ENCODE data around the gene SLC15A1.

DNA sequence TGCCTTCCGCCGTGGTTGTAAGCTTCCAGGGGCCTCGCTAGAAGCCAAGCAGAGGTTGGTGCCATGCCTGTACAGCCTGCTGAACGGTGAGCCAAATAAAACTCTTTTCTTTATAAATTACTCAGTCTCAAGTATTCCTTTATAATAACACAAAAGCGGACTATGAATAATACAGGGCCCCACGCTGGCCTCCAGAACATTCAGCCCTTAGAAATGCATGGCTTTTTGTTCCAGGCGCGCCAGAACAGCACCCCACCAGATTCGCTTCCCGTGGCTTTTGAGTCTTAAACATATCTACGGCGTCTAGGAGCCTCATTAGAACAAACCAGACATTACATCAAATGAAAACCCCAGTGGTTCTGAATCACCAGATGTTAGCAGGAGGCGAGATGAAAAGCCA lies 75.1 kb downstream of the SLC15A1 start:
- no peak for TF ChIP-seq POLR2A (IDR thresholded peaks at IDR 0.05; ENCODE audit: low read length)
- no peak for TF ChIP-seq GATA1 (IDR thresholded peaks at IDR 0.05; ENCODE audit: low read depth, low read length)
